Measurements from ENCODE around the gene ESYT1.

DNA sequence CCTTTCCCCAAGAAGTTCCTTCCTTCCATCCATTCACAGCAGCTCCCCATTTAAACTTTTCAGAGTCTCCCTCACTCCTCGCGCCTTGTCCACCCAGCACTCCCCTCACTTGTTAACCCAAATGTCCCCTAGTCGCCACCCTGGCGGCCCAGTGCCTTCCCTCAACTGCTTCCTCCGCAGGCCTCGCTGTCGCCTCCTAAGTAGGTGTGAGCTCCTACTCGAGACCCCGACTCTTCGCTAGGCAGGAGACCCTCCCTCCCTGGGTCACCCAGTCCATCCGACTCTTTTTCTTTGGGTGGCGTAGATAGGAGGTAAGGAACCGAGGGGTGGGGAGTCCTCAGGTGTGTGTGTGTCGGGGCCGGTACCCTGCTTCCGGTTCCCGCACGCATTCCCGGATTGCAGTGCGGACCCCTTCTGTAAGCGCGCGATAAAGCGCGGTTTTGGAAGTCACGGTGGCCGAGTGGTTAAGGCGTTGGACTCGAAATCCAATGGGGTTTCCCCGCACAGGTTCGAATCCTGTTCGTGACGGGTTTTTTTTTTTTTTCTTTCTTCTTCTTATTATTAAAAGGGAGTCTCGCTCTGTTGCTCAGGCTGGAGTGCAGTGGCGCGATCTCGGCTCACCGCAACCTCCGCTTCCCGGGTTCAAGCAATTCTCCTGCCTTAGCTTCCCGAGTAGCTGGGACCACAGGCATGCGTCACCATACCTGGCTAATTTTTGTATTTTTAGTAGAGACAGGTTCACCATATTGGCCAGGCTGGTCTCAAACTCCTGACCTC lies 62.0 kb downstream of the ESYT1 start:
- TF ChIP-seq CTCF (IDR thresholded peaks at IDR 0.05): peak in 1 of 6 experiments; percentile 3
- peak in 1 of 2 donors; percentile 16 for TF ChIP-seq POLR2A (IDR thresholded peaks at IDR 0.05)

Data from Peyer's patch (tissue), 4 donors.